GM21360 (cell line): ENCODE measurements around the gene QPRT.
"Not testable (repeated sequence)": the region's sequence is repeated elsewhere in the genome, so short reads cannot be mapped to it uniquely, and the experiment has no call there.

Experiments used
- ATAC-seq: cut with Tn5 transposase; IDR thresholded peaks from one replicate; pipeline ENCODE4 v1.9.1; 2021; ENCODE audit warnings: mild to moderate bottlenecking, moderate library complexity; ENCODE audit not compliant: unreplicated experiment

QPRT gene

DNA sequence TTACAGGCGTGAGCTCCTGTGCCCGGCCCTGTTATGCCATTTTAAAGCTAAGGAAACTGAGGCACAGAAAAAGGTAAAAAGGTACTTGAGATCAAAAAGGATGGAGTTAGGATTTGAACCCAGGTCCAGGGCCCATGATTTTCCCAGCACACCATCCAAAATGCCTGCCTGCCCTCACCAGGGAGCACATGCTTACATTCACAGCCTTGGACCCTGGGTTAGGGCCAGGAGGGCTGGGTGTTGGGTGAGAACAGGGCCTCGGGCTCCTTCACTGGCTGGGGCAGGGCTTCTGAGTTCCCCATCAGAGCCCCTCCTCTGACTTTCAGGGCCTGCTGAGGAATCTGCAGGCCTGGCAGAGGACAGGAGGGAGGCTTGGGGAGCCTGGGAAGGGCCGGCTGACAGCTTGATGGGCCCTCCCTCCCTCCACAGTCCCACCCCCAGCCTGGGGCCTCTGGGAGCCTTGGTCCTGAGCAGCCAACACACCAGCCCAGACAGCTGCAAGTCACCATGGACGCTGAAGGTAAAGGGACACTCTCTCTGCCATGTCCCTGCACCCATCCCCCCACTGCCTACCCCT is at the start of gene QPRT:
Gene QPRT, plus strand, starts transcription at position 490 of the 577 bp plus-strand sequence. Its CDS starts 18 bp downstream, at position 508.
- ATAC-seq, result no peak

DNA sequence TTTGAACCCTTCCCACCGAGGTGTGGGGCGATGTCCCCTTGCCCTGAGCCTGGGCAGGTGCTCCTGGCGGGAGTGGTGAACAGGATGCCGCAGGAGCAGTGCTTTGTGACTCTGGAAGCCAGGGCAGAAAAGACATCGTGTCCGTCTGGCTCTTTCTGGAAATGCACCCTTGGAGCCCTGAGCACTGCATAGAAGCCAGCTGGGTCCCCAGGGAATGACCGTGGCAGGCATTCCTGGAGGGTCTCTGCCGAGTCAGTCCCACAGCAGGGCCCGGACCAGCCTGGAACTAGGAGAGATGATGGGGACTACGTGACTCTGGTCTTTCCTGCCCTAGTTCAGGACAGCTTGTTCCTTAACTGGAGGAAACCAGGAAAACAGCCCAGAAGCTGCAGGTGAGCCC is 49.7 kb upstream of the QPRT start:
- not testable (repeated sequence) for ATAC-seq

DNA sequence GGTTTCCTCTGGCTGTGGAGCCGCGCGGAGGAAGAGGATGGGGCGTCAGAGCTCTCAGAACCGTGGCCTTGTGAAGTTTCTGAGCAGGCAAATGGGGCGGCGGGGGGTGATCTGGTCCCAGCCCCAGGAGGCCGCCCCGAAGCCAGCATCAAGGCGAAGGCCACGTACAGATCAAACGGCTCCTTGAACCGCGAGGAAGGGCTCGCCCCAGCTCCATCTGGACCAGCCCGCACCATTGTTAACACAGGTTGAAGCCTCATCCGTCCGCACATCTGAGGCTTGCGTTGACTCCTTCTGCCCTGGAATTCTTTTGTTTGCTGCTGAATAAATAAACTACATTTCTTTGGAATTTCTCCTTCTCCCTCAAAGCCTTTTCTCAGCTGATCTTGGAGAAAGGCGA is 47.3 kb upstream of the QPRT start:
- not testable (repeated sequence) for ATAC-seq

DNA sequence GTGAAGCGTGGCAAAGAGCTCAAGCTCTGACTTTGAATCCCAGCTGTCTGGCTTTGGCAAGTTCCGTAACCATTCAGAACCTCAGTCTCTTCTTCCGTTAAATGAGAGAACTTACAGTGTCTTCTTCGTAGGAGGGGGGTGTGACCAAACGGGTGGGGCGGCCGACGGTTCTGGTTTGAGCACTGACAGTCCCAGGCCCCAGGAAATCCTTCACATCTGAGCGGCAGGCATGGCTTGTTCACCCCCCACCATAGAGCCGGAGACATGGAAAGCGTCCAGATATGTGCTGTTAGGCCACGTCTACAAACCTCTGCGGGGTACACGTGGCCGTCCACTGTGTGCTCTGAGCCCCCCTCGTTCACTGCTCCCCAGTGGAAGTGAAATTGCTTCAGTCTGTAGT is 43.1 kb upstream of the QPRT start:
- not testable (repeated sequence) for ATAC-seq

DNA sequence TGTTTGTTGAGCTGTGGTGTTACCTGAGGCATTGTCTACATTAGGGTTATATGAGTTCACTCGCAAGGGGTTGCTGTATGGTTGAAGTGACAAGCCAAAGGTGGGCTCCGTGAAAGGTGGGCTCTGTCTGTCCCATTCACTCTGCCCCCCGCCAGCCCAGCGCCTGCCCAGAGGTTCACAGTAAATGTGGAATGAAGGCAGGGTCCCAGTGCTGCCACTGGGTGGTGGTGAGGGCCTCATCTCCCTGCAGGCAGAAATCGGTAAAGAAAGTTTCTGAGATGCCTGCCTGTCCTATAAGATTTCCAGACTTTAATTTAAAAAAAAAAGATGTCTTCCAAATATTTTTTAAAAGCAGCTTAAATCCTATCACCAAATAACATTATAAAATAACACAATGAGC is 42.6 kb upstream of the QPRT start:
- ATAC-seq, result not testable (repeated sequence)

DNA sequence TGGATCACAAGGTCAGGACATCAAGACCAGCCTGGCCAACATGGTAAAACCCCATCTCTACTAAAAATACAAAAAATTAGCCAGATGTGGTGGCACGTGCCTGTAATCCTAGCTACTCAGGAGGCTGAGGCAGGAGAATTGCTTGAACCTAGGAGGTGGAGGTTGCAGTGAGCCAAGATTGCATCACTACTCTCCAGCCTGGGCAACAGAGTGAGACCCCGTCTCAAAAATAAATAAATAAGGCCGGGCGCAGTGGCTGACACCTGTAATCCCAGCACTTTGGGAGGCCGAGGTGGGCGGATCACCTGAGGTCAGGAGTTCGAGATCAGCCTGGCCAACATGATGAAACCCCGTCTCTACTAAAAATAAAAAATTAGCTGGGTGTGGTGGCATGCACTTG is 40.2 kb upstream of the QPRT start:
- not testable (repeated sequence) for ATAC-seq

DNA sequence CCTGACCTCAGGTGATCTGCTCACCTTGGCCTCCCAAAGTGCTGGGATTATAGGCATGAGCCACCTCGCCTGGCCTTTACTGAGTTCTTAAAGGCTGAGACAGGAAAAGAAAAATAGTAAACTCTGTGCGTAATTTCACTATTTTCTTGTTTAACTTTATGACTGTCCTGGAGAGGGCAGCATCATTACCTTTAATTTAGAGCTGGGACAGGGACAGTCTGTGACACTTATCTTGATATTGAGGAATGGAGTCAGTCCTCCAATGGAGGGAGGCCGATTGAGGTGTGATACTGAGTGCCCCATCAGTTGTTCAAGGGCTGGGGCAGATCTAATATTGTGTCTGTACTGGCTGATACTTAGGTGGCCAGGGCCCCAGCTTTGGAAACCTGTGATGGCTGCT is 37.4 kb upstream of the QPRT start:
- ATAC-seq, result no peak

DNA sequence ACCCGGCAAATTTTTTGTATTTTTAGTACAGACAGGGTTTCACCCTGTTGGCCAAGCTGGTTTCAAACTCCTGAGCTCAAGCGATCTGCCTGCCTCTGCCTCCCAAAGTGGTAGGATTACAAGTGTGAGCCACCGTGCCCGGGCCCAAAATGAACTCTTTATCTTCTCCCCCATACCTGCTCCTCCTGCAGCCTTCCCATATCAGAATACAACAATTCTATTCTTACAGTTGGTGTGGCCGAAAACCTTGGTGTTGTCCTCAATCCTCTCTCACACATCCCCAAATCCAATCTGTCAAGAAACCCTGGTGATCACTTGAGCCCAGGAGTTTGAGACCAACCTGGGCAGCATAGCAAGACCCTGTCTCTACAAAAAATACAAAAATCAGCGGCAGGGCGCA is 35.4 kb upstream of the QPRT start:
- no peak for ATAC-seq

DNA sequence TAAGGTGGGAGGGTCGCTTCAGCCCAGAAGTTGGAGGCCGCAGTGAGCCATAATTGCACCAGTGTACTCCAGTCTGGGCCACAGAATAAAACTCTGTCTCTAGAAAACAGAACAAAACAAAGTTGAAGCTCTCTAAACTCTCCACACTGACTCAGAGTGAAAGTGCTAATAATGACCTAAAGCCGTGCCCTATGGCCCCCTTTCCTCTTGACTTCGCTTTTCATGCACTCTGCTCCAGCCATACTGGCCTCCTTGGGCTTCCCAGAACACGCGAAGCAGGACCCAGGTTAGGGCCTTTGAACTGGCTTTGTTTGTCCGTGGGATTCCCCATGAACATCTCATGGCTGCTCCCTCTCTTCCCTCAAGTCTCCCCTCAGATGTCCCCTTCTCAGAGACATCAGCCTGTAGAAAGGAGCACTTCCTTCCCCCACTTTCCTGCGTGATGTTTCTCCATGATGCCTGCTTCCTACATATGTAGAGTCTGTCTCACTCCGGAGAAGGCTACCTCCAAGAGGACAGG is 34.6 kb upstream of the QPRT start:
- ATAC-seq, result no peak

DNA sequence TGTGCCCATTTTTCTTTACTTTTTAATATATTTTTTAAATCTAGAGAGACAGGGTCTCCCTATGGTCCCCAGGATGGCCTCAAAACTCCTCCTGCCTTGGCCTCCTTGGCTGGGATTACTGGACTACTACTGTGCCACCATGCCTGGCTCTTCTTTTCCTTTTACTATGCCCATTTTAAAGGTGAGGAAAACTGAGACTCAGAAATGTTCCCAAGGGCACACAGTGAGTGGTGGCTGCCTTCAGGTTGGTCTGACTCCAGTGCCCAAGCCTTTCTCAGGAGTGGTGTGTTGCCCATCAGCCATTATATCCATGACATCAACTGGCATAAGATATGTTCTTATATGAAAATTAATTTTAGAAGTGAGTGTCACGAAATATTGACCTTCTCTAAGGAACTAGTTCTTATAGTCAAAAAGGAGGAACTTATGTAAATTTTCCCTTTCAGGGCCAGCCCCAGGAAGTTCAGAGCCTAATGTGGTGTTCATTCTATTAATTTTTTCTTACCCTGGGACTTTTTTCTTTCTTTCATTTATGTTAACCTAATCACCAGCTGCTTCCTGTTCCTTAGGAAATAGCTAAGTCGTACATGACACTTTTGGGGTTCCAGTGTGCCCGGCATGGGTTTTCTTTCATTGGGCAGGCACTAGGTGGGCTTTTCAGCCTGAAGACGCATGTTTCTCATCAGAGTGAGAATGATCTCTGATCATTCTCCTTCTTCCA is 33.8 kb upstream of the QPRT start:
- no peak for ATAC-seq

DNA sequence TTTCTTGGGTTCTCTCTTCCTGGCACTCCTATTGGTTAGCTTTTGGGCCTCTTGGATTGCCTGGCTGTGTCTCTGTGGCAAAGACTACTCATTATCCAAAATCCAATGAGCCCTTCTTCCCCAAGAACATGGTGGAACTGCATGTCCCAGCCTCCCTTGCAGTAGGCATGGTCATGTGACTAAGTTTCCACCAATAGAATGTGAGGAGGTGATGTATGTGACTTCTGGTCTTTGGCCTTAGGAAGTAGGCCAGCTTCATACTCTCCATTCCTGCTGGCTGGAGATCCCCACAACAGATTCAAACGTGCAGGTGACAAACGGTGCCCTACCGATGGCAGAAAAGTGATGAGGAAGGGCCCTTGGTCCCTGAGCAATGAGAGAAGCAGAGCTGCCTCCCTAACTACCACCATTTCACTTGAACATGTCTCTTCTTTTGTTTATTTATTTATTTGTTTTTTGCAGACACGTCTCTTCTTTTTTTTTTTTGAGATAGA is 33.2 kb upstream of the QPRT start:
- ATAC-seq, result no peak

DNA sequence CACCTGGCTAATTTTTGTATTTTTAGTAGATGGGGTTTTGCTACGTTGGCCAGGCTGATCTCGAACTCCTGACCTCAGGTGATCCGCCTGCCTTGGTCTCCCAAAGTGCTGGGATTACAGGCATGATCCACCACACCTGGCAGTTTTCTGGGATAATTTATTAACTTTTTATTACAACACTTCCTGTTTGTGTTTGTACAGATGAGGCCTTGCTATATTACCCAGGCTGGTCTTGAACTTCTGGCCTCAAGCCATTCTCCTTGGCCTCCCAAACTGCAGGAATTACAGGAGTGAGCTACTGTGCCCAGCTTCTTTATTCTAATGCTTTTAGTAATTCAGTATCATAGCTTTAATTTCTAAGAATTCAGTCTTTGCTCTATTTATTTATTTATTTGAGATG is 32.0 kb upstream of the QPRT start:
- no peak for ATAC-seq

DNA sequence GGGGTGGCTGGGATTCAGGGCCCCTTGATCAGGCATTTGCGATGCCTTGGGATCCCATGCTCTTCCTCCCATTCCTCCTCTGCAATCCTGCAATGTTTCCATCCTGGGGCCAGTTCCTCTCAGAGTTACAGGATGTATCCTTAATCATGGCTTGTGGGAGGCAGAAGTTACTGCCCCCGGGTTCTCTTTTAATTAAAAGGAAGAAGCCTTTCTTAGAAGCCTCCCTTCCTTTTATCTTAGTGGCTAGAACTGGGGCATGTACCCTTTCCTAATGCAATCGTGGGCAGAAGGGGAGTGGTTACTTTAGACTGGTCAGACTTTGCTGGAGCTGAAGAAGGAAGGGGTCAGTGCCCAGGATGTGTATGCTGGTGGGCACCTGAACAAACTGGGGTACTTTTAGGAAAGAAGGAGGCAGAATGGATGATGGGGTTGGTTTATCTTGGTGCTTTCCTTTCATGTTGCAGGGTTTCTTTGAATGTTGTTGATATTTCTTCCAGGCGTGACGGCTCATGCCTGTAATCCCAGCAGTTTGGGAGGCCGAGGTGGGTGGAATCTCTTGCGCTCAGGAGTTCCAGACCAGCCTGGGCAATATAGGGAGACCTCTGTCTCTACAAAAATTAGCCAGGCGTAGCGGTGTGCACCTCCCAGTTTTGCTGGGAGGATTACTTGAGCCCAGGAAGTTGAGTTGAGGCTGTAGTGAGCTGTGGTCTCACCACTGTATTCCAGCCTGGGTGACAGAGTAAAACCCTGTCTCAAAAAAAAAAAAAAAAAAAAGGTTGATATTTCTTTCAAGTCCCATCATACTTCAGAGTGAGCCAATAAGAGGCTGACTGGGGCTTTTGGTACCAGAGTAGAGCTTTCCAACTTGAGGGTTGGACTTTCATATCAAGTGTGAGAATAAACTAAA is 29.1 kb upstream of the QPRT start:
- no peak for ATAC-seq

DNA sequence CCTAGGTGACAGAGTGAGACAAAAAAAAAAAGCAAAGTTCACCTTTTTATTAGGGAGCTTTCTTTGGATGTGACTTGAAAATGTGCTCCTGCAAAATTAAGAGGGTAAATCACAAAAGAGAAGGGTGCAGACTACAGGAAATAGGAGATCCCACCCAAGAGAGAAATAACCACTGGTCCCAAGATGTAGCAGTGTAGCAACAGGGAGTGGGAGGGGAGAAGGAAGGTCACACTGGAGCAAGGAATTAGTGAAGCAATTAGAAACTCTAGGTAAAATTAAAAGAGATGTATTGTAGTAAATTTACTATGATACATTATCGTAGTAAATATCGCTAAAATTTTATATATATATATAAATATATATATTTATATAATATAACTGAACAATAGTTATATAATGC is 28.2 kb upstream of the QPRT start:
- ATAC-seq, result no peak

DNA sequence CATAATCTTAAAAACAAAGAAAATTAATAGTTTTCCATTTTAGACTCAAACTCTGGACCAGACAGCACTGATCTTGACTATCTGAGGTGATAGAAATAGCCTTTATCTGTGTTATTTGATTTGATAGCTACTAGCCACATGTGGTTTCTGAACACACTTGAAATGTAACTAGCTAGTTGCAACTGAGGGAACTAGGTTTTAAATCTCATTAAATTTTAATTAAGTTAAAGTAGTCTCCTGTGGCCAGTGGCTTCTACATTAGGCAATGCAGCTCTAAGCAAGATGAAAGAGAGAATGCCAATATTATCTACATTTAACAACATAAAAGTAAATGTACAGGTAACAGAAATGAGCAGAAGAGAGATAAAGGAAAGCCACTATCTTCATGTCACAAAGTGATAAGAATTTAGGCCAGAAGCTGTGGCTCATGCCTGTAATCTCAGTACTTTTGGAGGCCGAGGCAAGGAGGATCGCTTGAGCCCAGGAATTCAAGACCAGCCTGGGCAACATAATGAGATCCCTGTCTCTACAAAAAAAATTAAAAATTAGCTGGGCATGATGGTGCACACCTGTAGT is 27.1 kb upstream of the QPRT start:
- no peak for ATAC-seq

DNA sequence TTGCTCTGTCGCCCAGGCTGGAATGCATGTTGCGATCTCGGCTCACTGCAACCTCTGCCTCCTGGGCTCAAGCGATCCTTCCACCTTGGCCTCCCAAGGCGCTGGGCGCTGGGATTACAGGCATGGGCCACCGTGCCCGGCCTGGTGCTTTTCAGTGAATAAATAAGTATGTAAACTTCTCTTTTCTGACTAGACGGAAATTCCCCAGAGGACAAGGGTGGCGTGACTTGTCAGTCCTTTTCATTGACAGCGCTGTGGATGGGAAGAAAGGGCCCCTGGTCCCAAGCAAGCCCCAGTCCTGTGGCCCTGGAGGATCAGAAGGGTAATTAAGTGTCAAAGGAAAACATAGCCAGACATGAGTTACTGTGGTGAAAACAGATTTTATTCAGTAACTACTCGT is 25.5 kb upstream of the QPRT start:
- no peak for ATAC-seq

DNA sequence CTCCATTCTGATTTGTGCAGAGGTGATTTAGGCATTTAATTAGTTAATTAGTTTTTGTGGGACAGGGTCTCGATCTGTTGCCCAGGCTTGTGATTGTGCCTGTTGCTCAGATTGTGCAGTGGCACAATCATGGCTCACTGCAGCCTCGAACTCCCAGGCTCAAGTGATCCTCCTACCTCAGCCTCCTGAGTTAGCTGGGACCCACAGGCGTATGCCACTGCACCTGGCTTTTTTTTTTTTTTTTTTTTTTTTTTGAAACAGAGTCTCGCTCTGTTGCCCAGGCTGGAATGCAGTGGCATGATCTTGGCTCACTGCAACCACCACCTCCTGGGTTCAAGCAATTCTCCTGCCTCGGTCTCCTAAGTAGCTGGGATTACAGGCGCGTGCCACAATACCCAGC is 25.1 kb upstream of the QPRT start:
- not testable (repeated sequence) for ATAC-seq

DNA sequence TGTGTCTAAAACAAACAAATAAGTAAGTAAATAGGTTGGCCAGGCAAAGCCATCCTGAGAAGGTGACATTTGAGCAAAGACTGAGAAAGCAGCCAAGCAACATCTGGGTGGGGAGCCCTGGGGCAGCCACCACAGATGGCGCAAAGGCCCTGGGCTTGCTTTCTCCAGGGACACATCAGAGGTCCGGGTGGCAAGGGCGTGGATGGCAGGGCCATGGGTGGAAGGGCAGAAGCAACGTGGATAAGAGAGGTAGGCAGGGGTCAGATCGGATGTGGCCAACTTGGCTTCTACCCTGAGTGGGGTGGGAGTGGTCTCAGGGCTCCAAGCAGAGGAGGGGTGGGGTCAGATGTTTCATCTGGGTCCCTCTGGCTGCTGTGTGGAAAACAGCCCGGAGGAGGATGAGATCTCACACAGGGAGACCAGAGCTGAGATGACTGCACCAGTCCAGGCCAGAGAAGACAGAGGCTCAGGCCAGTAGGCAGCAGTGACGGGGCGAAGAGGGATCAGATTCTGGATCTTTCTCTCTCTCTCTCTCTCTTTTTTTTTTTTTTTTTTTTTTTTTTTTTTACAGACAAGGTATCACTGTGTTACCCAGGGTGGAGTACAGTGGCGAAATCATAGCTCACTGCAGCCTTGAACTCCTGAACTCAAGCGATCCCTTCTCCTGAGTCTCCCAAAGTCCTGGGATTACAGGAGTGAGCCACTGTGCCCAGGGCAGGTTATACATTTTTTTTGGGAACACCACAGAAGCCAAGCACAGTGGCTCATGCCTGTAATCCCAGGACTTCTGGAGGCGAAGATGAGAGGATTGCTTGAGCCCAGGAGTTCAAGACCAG is 22.1 kb upstream of the QPRT start:
- no peak for ATAC-seq

DNA sequence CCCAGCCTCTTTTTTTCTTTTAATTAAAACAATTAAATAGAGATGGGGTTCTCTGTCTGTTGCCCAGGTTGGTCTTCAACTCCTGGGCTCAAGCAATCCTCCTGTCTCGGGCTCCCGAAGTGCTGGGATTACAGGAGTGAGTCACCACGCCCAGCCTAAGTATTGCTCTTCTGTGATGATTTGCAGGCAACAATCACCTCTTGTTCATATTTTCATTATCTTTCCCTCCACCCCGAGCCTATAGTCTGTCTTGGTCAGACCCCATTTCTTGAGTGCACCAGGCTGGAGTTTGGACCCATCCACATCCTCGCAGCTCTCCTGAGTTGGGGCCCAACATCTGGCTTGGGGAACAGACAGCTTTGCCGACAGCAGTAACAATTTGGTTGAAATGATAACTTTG is 20.3 kb upstream of the QPRT start:
- no peak for ATAC-seq
